ENCODE data around the gene AUH. TPM values are rescaled to one million over a fixed set of nuclear protein-coding genes. Genes with fewer than 3 reads are reported as not detected.
"Not testable (repeated sequence)": the region's sequence is repeated elsewhere in the genome, so short reads cannot be mapped to it uniquely, and the experiment has no call there.

AUH gene
- total RNA-seq, 1 donor from 2014 or later, result 62.6 TPM

DNA sequence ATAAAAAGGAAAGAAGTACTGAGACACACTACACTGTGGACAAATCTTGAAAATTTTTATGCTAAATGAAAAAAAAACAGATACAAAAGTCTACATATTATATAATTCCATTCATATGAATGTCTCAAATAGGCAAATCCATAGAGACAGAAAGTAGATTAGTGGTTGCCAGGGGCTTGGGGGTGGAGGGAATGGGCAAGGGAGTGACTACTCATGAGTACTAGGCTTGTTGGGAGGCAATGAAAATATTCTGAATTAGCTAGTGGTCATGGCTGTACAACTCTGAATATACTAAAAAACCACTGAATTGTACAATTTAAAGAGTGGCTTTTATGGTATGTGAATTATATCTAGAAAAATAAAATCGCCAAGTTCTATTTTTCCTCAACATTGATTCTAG lies 154.9 kb downstream of the AUH start:
- Mint-ChIP-seq H3K4me1 (ENCODE audit: low read depth) (peaks cover 61% of the 10 kb centered on the region), H3K4me3 (ENCODE audit: low read depth) (no peak overlapping the region), H3K27me3 (ENCODE audit: low read depth) (no peaks in the 10 kb centered on the region), H3K27ac (peak overlapping the region; percentile 93), H3K36me3 (ENCODE audit: low read depth) (peaks cover 59% of the 10 kb centered on the region), H3K9me3 (peaks cover 29% of the 10 kb centered on the region)
- DNase-seq (ENCODE audit: low spot score), result no peak
- intact Hi-C loops (cut with micrococcal nuclease), result loop anchor here (1.0 to 5.0 kb wide), 2 partner anchors 43 to 210 kb away; no protein-coding TSS in a partner anchor

DNA sequence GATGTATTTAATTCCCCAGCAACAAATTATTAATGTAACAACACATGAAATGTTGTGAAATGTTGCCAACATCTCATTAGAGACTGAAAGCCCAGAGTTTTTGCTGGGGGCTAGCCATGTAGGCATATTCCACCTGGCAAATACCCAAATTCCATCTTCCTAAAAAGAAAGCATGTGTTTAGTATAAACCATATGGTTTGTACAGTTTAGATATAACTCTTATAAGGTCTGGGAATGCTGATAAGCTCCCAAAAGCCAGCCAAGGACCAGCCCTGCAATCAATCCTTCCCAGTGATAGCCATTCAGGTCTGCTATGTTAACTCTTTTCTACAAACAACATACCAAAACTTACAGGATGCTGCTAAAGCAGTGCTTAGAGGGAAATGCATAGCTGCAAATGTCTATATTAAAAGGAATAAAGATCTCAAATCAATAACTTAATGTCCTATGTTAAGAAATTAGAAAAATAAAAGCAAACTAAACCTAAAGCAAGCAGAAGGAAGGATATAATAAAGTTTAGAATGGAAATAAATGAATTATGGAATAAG lies 158.9 kb downstream of the AUH start:
- Mint-ChIP-seq H3K4me1 (ENCODE audit: low read depth) (peaks cover 60% of the 10 kb centered on the region), H3K9me3 (peaks cover 52% of the 10 kb centered on the region), H3K4me3 (ENCODE audit: low read depth) (no peak overlapping the region), H3K36me3 (ENCODE audit: low read depth) (peaks cover 69% of the 10 kb centered on the region), H3K27me3 (ENCODE audit: low read depth) (no peaks in the 10 kb centered on the region), H3K27ac (no peak overlapping the region)
- intact Hi-C loops (cut with micrococcal nuclease), result no loop called here
- no peak for DNase-seq (ENCODE audit: low spot score)

DNA sequence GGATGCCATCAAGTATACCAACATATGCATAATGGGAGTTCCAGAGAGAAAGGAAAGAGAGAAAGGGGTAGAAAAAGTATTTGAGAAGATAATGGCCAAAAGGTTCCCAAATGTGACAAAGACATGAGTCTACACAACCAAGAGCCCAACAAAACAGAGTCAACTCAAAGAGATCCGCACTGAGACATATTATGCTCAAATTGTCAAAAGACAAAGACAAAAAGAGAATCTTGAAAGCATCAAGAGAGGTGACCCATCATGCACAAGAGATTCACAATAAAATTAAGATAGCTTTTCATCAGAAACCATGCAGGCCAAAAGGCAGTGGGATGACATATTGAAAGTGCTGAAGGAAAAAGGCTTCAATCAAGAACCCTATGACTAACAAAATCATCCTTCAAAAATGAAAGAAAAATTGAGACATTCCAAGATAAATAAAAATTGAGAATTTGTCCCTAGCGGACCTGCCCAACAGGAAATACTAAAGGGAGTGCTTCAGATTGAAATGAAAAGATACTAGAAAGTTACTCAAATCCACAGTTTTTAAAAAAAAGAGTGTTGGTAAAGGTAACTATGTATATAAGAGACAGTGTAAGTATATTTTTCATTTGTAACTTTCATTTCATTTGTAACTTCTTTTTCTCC lies 160.9 kb downstream of the AUH start:
- Mint-ChIP-seq H3K36me3 (ENCODE audit: low read depth) (peaks cover 66% of the 10 kb centered on the region), H3K27ac (peak overlapping the region; percentile 43), H3K4me3 (ENCODE audit: low read depth) (no peak overlapping the region), H3K4me1 (ENCODE audit: low read depth) (peaks cover 53% of the 10 kb centered on the region), H3K27me3 (ENCODE audit: low read depth) (no peaks in the 10 kb centered on the region), H3K9me3 (peaks cover 52% of the 10 kb centered on the region)
- intact Hi-C loops (cut with micrococcal nuclease), result no loop called here
- DNase-seq (ENCODE audit: low spot score), result no peak

DNA sequence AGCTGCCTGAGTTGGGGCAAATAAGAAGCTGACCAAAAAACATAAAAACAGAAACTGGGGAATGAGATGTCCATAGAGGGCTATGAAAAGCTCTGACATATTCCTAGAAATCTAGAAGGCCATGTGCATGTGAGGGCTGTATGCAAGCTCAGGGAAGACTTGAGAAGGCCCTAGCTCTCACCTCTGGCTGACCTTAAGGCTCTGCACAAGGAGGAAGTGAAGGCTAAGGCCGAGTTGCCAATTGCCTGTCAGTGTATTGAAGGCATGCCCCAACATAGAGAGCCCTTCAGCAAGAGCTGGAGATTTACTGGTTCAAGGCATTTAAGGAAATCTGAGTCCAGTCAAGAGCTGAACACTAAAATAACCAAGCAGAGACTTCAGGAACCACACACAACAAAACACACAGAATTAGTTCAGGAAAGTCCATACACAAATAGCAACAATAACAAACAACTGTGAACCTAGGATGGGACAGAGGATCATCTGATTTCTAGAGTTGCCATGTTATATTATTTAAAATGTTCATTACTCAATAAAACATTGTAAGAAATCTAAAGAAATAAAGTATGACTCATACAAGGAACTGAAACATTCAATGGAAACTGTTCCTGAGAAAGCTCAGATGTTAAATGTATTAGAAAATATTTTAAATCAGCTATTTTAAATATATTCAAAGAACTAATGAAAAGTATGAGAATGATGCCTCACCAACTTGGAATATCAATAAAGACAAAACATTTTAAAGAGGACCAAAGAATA lies 161.8 kb downstream of the AUH start:
- Mint-ChIP-seq H3K4me3 (ENCODE audit: low read depth) (no peak overlapping the region), H3K36me3 (ENCODE audit: low read depth) (peaks cover 62% of the 10 kb centered on the region), H3K27me3 (ENCODE audit: low read depth) (no peaks in the 10 kb centered on the region), H3K27ac (peak overlapping the region; percentile 43), H3K9me3 (peaks cover 52% of the 10 kb centered on the region), H3K4me1 (ENCODE audit: low read depth) (peaks cover 55% of the 10 kb centered on the region)
- intact Hi-C loops (cut with micrococcal nuclease), result loop anchor here (10.0 kb wide), 1 partner anchor 285 kb away; no protein-coding TSS in a partner anchor
- DNase-seq (ENCODE audit: low spot score), result no peak

DNA sequence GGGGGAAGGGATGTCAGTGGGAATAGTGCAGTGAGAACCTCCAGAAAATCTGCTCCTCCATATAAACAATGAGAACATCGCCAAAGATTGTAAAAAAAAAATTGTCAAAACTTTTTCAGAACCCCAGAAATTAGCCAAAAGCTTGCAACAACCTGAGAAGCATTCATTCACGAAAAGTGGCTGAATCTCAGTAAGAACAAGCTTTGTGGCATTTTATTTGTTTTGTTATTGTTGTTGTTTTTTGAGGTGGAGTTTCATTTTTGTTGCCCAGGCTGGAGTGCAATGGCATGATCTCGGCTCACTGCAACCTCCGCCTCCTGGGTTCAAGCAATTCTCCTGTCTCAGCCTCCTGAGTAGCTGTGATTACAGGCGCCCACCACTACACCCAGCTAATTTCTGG lies 162.8 kb downstream of the AUH start:
- Mint-ChIP-seq H3K9me3 (peaks cover 43% of the 10 kb centered on the region), H3K27ac (peak overlapping the region; percentile 23), H3K4me1 (ENCODE audit: low read depth) (peaks cover 58% of the 10 kb centered on the region), H3K36me3 (ENCODE audit: low read depth) (peaks cover 53% of the 10 kb centered on the region)
- intact Hi-C loops (cut with micrococcal nuclease), result loop anchor here (10.0 kb wide), 1 partner anchor 284 kb away; no protein-coding TSS in a partner anchor
- not testable (repeated sequence) for DNase-seq (ENCODE audit: low spot score); H3K4me3 Mint-ChIP-seq (ENCODE audit: low read depth); H3K27me3 Mint-ChIP-seq (ENCODE audit: low read depth)

DNA sequence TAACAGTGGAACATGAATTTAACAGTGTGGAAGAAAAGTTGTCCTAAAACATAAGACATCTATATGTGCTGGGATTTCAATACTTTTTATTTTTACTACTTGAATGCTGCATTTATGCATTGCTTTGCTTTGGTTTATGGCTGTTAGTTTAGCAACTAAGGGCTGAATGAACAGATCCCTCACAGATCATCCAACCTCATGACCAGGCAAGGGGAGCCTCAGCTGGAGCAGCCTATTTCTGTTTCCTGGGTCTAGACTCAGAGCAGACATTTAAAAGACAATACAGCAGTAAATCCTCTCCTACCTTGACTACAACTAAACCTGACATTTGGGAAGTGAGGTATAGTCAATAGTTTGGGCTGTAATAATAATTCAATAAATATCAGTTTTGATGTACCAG lies 163.3 kb downstream of the AUH start:
- peak overlapping the region; percentile 23 for H3K27ac Mint-ChIP-seq
- H3K4me1 Mint-ChIP-seq (ENCODE audit: low read depth), result peaks cover 60% of the 10 kb centered on the region
- no peaks in the 10 kb centered on the region for H3K27me3 Mint-ChIP-seq (ENCODE audit: low read depth)

DNA sequence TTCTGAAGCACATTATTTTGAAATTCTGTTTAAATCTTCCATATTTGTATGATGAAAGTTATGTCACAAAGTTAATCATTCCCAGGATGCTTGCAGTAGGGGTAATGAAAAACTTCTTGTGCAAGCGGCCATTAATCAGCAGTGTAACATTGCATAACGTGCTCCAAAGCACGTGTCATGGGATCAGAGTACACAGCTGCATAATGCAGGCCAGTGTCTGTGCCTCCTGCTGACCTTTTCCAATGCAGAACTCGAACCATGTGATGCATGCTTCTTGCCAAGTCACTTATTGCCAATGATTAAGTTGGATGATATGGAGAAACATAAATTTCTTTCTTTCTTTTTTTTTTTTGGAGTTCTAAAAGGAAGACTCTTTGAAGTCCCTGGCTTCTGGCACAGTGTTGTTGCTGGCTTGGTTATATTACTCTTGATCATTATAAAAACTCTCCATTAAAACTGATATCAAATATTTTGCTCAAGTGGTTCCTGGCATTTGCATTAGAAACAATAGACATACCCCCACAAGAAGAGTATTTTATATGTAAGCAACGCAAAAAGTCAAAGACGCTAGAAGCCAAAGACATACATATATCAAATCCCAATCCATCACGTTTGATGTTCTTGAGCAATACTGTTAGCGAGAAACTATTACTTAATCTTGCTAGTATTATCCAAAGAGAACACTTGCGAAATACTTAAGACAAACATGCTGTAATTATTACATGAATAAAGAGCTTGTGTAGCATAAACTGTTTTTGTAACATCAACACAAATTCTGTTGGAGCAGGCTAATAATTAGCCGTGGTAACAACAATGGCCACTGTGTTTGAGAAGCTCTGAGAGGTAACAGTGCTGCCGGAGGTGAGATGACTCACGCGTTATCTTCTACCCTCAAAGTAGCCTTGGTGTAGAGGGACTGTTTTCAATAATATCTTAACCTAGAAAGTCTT lies 164.2 kb downstream of the AUH start:
- intact Hi-C loops (cut with micrococcal nuclease), result loop anchor here (10.0 kb wide), 1 partner anchor 283 kb away; no protein-coding TSS in a partner anchor
- Mint-ChIP-seq H3K9me3 (peaks cover 32% of the 10 kb centered on the region), H3K4me1 (ENCODE audit: low read depth) (peaks cover 60% of the 10 kb centered on the region), H3K36me3 (ENCODE audit: low read depth) (peaks cover 42% of the 10 kb centered on the region), H3K27ac (no peak overlapping the region), H3K4me3 (ENCODE audit: low read depth) (no peak overlapping the region), H3K27me3 (ENCODE audit: low read depth) (no peaks in the 10 kb centered on the region)
- no peak for DNase-seq (ENCODE audit: low spot score)

More for the DNA sequence above, 163.3 kb downstream of the AUH start:
- peaks cover 51% of the 10 kb centered on the region for H3K36me3 Mint-ChIP-seq (ENCODE audit: low read depth)
- H3K9me3 Mint-ChIP-seq, result peaks cover 41% of the 10 kb centered on the region
- no peak for DNase-seq (ENCODE audit: low spot score)
- H3K4me3 Mint-ChIP-seq (ENCODE audit: low read depth), result no peak overlapping the region
- intact Hi-C loops (cut with micrococcal nuclease), result loop anchor here (10.0 kb wide), 1 partner anchor 284 kb away; no protein-coding TSS in a partner anchor

DNA sequence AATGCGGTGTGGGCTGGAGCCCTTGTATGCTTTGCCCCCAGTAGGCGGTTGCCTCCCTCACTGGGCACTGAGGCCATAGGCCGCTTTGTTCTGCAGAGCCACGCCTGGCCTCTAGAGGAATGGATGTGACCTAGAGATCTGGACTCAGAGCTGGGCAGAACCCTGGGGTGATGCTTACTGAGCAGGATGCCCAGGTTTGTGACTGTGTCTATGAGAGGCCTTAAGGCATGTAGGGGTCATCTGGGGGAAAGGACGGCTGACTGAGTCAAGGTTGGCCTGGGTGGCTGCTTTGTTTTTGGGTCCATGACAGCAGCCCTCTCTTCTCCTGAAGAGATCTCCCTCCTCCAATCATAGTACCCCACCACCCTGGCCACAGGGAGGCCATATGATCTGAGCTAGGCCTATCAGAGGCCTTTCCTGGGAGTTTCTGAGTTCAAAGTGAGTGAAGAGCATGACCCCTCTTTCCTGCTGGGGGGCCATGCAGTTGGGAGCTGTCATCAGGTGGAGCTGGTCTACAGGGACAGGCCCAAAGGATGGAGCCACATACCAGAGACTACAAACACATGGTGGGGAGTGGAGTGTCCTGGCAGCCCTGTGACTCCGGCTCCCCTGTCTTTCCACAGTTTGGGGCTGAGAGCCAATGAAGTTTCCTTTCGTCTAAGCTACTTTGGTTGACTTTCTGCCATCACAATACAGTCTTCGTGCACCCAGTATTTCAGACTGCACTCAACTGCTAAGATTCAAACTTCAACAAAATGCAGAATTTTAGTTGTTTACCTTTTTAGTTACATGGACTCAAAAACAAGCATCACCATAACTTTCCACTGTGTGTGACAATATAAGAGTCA lies 165.4 kb downstream of the AUH start:
- Mint-ChIP-seq H3K27me3 (ENCODE audit: low read depth) (no peaks in the 10 kb centered on the region), H3K4me1 (ENCODE audit: low read depth) (peaks cover 69% of the 10 kb centered on the region), H3K36me3 (ENCODE audit: low read depth) (peaks cover 31% of the 10 kb centered on the region), H3K4me3 (ENCODE audit: low read depth) (no peak overlapping the region), H3K27ac (peak overlapping the region; percentile 57), H3K9me3 (peaks cover 21% of the 10 kb centered on the region)
- intact Hi-C loops (cut with micrococcal nuclease), result loop anchor here (10.0 kb wide), 1 partner anchor 282 kb away; no protein-coding TSS in a partner anchor
- DNase-seq (ENCODE audit: low spot score), result no peak

DNA sequence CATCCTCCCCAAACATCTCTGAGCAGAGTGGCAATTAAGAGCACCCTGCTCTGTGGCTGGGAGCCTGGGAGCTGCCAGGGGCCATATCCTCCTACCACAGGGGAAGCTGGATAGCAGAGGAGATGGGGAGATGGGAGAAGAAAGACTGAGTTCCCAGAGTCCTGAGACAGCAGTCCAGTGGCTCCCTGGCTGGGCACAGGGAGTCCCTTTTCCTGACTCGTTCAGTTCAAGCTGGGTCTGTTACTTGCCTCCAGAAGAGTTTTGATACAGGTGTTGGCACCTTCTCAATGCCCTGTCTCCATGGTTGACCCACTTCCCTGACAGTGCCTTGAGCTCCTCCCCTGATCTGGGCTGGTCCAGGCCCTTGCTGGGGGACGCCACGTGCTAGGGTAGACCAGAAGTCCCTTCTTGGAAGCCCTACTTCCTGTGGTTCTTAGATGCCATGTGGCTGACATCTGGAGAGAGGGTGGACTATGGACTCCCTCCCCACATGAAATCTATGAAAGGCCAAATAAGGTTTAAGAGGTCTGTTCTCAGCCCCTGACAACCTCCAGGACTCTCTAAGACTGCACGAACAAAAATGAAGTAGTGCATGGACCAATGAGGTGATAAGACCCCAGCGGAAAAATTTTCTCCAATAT lies 166.2 kb downstream of the AUH start:
- peaks cover 68% of the 10 kb centered on the region for H3K4me1 Mint-ChIP-seq (ENCODE audit: low read depth)
- H3K4me3 Mint-ChIP-seq (ENCODE audit: low read depth), result peak overlapping the region; percentile 40
- intact Hi-C loops (cut with micrococcal nuclease), result loop anchor here (10.0 kb wide), 1 partner anchor 281 kb away; no protein-coding TSS in a partner anchor
- DNase-seq (ENCODE audit: low spot score), result no peak
- H3K27me3 Mint-ChIP-seq (ENCODE audit: low read depth), result no peaks in the 10 kb centered on the region
- peak overlapping the region; percentile 96 for H3K27ac Mint-ChIP-seq
- peaks cover 12% of the 10 kb centered on the region for H3K9me3 Mint-ChIP-seq
- H3K36me3 Mint-ChIP-seq (ENCODE audit: low read depth), result peaks cover 22% of the 10 kb centered on the region

DNA sequence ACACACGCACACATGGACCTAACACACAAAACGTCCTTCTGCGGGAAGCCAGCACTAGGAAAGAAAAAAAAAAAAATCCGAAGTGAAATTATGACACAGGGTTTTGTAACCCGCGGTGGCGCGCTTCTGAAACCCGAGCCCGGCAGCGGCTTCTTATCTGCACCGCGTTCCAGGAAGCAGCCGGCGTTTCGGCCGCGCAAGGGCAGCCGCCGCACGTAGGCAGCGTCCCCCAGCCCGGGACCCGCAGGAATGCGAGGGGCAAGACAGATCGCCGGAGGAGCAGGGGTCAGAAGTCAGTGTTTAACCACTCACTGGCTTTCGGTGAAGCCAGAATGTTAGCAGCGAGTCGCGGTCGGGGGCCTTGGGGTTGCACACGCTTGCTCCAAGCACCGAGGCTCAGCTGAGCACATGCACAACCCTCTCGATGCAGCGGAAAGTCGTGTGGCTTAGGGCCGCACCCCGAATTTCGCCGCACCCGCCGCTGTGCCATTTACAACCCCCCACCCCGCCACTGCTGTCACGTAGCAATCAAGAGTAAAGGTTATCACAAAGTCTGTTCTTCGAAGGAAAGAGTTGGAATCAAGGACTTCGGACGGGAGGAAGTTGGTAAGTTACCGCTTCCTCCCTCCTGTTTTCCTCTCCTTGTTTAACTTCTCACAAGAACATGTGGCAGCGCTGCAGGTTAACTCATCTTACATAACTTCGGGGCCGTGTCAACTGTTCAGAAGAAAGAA lies 167.9 kb downstream of the AUH start:
- Mint-ChIP-seq H3K27me3 (ENCODE audit: low read depth) (no peaks in the 10 kb centered on the region), H3K9me3 (peaks cover 9% of the 10 kb centered on the region), H3K4me3 (ENCODE audit: low read depth) (peak overlapping the region; percentile 77), H3K27ac (peak overlapping the region; percentile 96), H3K4me1 (ENCODE audit: low read depth) (peaks cover 66% of the 10 kb centered on the region), H3K36me3 (ENCODE audit: low read depth) (peaks cover 21% of the 10 kb centered on the region)
- intact Hi-C loops (cut with micrococcal nuclease), result loop anchor here (1.0 to 10.0 kb wide), 18 partner anchors 14 to 518 kb away; no protein-coding TSS in a partner anchor
- peak; percentile 87 for DNase-seq (ENCODE audit: low spot score)
